Transverse colon (tissue), 4 donors: ENCODE data around the gene PLCL2.

ENCODE experiments used
- POLR2A ChIP-seq: fragments of 450-650 bp; IDR thresholded peaks from one replicate; pipeline ENCODE4 v1.6.1; 2016; ENCODE audit warnings: antibody characterized with exemption, mild to moderate bottlenecking, moderate library complexity
- POLR2AphosphoS5 ChIP-seq, 3 donors: sonication (generic); formaldehyde crosslinking; IDR thresholded peaks; one replicate each; pipeline ENCODE4 v1.6.1; 2016; ENCODE audit warnings: antibody characterized with exemption in 3 of 3
- TF ChIP-seq, protein P1 (sequence below), 5 experiments: fragments of 200-600 bp in 3 of 5; fragments of 450-650 bp in 2 of 5; sonication (generic) in 3 of 5; IDR thresholded peaks; 1 replicate in 2 of 5; 2 replicates in 3 of 5; pipeline ENCODE4 v1.5.1; 2016 to 2017; ENCODE audit warnings: antibody characterized with exemption in 5 of 5, inconsistent platforms in 3 of 5, mild to moderate bottlenecking in 2 of 5, moderate library complexity in 1 of 5

GRCh38 chr3:17014284-17014683 lies 129.5 kb downstream of the PLCL2 start:
- TF ChIP-seq, protein P1, sequence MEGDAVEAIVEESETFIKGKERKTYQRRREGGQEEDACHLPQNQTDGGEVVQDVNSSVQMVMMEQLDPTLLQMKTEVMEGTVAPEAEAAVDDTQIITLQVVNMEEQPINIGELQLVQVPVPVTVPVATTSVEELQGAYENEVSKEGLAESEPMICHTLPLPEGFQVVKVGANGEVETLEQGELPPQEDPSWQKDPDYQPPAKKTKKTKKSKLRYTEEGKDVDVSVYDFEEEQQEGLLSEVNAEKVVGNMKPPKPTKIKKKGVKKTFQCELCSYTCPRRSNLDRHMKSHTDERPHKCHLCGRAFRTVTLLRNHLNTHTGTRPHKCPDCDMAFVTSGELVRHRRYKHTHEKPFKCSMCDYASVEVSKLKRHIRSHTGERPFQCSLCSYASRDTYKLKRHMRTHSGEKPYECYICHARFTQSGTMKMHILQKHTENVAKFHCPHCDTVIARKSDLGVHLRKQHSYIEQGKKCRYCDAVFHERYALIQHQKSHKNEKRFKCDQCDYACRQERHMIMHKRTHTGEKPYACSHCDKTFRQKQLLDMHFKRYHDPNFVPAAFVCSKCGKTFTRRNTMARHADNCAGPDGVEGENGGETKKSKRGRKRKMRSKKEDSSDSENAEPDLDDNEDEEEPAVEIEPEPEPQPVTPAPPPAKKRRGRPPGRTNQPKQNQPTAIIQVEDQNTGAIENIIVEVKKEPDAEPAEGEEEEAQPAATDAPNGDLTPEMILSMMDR (IDR thresholded peaks at IDR 0.05), result no peak
- TF ChIP-seq POLR2AphosphoS5 (IDR thresholded peaks at IDR 0.05) (no peak), POLR2A (no peak)
